GM21619 (cell line): ENCODE data around the gene PSMD4.
A peak's percentile ranks its signal among the peaks of the same experiment; 100 is the strongest.
"Not testable (repeated sequence)": the region's sequence is repeated elsewhere in the genome, so short reads cannot be mapped to it uniquely, and the experiment has no call there.

ENCODE experiments used
- ATAC-seq: cut with Tn5 transposase; IDR thresholded peaks from one replicate; pipeline ENCODE4 v1.9.1; 2021; ENCODE audit not compliant: unreplicated experiment

The PSMD4 gene

DNA sequence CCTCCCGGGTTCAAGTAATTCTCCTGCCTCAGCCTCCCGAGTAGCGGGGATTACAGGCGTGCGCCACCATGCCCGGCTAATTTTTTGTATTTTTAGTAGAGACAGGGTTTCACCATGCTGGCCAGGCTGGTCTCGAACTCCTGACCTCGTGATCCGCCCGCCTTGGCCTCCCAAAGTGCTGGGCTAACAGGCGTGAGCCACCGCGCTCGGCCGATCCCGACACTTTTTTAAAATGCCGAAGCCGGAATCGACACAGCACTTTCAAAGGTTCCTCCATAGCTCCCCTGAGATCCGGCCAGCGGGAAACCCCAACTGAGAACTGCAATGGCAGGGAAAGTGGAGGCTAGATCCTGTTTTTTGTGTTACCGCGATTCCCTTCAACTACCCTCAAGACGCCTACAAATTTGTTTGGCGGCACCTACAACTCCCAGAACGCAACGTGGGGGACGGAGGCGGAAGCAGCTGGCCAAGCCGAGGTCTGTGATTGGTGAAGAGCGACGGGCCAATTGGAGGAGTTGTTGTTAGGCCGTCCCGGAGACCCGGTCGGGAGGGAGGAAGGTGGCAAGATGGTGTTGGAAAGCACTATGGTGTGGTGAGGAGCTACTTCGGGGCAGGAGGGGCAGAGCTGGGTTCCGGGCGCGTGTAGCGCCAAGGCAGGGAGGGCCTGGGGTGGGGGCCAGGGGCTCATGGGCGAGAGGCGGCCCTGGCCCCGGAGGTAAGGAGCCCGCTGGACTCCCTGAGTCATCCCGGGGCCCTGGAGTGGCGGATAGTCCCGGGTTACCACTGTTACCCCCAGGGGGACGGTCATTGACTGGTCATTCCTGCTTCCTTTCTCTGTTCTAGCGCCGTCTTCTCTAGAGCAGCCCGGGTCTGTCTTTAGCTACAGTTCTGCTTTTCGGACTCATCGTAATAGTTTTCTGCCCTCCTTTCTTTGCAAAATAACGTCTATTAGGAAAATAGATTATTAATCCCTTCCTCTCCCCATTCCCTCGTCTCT lies at the start of gene PSMD4:
Gene PSMD4, plus strand, starts transcription at position 518 of the 997 bp plus-strand sequence. Its CDS starts 49 bp downstream, at position 567.
- peak; percentile 89 for ATAC-seq

DNA sequence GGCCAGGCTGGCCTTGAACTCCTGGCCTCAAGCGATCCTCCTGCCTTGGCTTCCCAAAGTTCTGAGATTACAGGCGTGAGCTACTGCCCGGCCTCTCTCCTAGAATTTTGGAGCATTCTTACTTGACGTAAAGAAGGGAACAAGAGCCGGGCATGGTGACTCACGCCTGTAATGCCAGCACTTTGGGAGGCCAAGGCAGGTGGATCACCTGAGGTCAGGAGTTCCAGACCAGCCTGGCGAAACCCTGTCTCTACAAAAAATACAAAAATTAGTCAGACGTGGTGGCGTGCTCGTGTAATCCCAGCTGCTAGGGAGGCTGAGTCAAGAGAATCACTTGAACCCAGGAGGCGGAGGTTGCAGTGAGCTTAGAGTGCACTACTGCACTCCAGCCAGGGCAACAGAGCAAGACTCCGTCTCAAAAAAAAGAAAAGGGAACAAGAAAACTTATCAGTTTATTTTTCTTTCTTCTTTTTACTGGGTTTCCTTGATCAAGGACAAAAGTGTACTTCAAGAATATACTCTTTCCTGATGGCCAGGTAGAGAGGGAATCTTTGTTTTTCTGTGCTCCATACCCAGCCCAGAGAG lies 49.1 kb upstream of the PSMD4 start:
- not testable (repeated sequence) for ATAC-seq

DNA sequence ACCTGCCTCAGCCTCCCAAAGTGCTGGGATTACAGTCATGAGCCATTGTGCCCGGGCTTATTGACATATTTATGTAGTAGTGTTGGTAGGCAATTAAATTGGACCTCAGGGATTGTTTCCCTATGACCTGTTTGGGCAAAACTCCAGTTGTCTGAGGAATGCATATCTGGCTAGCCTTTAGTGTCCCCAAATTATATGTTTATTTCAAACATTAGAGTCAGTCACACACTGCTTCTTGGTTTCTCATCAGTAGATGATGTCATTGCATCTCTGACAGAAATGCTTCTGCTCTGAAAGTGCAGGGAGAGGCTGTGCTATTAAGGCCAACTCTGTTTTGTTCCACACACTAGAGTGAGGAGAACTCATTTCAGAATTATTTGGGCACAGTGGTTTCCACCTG lies 43.7 kb upstream of the PSMD4 start:
- no peak for ATAC-seq

DNA sequence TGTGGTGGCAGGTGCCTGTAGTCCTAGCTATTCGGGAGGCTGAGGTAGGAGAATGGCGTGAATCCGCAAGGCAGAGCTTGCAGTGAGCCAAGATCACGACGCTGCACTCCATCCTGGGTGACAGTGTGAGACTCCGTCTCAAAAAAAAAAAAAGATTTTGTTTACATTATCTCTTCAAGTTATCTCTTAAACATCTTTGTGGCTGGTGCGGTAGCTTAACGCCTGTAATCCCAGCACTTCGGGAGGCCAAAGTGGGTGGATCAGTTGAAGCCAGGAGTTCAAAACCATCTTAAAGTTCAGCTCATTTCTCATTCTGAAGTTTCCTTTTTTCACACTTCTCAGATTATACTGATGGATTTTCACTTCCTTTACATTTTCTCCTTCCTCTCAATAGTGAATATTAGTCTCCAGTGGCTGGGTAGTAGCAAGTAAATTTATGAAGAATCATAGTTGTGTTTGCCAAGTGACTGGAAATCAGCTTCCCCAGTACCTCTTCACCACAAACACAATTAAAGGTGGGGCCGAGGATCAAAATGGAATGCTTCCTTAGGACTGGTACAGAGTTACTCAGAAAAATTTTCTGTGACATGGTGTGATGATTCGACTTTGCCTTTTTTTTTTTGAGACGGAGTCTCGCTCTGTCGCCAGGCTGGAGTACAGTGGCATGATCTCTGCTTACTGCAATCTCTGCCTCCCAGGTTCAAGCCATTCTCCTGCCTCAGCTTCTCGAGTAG lies 42.4 kb upstream of the PSMD4 start:
- no peak for ATAC-seq

DNA sequence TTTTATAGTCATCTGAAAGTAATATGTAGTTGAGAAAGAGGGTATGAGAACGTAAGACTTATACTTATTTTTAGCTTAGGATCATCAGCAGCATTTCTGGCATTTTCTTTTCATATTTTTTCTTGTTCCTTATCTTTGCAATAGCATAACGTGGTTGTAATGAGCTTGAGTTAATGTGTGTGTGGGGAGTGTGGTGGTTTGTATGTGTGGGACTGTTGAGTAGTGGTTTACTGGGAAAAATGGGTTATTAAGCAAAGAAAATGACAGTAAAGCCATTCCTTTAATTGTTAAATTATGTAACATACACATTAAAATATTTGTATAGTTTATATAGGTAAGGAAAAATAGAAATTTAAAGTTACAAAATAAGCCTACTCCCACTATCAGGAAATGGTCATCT lies 41.0 kb upstream of the PSMD4 start:
- no peak for ATAC-seq

DNA sequence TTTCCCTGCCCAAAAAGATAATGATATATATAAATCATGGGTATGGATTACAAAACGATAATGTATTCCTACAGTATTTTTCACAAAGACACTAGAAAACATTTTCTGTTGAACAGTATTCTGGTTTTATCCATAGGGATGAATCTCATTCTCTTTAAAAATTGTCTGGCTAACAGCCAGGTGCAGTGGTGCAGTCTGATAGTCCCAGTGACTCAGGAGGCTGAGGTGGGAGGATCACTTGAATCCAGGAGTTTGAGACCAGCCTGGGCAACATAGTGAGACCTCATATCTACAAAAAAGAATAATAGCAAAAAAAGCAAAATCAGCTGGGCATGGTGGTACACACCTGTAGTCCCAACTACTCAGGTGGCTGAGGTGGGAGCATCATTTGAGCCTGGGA lies 32.9 kb upstream of the PSMD4 start:
- ATAC-seq, result no peak

DNA sequence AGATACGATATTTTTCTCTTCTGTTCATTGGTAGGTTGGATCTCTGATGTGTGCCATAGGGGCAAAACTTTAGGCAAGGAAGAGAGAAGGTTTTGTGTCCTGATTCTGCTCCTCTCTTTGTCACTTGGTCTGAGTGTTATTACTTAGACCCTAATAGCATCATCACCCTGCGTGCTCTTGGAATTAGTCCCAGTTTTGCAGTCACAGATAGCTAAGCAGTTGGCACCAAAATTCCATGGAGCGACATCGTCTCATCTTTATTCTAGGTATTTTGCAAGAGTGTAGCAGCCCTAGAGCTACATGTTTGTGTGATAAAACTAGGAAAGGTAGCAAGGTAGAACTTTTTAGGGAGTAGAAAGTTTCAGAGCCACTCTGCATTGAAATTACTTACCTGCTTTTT lies 32.4 kb upstream of the PSMD4 start:
- ATAC-seq, result no peak

DNA sequence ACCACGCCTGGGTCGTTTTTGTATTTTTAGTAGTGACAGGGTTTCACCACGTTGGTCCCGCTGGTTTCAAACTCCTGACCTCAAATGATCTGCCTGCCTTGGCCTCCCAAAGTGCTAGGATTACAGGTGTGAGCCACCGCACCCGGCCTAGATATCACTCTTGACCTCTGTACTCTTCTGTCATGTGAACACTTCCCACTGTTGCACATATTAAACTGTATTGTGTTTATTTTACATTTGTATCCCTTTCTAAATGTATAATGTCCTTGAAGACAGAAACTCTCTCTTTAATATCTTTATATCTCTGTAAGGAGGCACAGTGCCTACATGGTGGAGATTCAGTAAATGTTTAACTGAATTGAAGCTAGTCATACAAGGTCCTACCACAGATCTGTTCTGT lies 19.3 kb upstream of the PSMD4 start:
- no peak for ATAC-seq

DNA sequence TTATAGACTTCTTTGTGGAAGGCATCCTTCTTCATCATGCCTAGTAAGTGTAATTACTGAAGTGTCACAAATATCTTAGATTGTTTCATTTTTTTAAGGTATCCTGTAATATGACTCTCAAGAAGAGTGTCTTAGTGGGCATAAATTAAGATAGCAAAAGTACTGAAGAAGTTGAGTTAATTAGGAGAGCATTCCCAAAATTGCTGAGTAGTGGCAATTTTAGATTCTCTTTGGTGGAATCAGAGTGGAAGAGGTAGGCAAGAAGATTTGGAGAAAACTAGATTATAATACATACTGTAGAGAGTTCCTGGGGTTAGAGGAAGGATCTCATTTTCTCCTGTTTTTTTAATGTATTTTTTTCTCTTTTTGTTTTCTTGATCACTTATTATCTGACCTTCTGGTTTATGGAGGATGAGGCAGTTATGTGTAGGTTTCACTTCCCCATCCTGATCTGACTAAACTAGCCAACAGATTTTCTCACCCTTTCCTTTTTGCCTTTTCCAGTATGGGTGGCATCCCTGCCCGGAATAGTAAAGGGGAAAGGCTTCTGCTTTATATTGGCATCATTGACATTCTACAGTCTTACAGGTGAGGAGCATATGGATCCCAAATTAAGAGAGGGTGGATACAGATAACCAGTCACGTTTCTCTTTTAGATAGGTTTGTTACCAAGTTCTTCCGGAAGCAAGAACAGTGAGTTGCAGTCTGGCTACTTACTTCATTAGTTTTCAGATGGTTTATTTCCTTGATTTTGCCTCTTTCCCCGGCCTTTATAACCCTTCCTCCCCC lies 16.7 kb upstream of the PSMD4 start:
- ATAC-seq, result no peak

DNA sequence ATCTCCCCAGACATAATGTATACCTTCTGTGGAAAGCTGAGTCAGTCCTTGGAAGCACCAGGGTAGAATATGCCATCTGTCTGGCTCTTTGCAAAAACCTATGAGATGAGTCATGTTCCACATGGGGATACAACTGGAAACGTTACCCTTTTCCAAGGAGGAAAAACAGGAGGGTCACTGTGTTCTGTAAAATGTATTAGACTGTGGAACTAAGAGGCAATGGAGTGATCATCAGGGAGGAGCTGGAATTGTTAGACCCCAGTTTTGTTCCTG lies 16.1 kb upstream of the PSMD4 start:
- no peak for ATAC-seq

DNA sequence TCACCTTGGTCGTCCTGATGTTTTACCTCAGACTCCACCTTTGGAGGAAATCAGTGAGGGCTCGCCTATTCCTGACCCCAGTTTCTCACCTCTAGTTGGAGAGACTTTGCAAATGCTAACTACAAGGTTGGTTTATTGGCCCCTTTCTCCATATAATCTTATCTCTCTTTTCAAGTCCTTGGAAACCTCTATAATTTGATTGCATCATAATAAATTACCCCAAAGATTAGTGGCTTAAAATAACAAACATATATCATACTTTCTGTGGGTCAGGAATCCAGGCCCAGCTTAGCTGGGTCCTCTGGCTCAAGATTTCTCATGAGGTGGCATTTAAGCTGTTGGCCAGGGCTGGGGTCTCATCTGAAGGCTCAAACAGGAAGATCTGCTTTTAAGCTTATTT lies 12.1 kb upstream of the PSMD4 start:
- no peak for ATAC-seq

DNA sequence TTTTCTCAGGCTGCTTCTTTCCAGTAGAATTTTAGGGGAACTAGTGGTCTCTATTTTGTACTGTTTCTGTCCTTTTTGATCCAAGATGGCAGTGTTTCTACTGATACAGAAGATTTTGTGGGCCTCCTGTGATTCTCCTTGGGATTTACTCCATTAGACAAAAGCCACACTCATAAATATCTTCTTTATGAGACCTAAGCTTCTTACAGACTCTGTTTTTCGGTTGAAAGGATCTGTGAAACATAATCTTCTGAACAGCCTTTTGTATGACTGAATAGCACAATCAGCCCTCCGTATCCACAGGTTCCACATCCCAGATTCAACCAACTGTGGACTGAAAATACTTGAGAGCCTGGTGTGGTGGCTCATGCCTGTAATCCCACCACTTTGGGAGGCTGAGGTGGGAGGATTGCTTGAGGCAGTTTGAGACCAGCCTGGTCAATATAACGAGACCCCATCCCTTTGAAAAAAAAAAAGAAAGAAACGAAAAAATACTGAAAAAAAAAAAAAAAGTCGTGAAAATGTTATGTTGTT lies 10.8 kb upstream of the PSMD4 start:
- ATAC-seq, result no peak

DNA sequence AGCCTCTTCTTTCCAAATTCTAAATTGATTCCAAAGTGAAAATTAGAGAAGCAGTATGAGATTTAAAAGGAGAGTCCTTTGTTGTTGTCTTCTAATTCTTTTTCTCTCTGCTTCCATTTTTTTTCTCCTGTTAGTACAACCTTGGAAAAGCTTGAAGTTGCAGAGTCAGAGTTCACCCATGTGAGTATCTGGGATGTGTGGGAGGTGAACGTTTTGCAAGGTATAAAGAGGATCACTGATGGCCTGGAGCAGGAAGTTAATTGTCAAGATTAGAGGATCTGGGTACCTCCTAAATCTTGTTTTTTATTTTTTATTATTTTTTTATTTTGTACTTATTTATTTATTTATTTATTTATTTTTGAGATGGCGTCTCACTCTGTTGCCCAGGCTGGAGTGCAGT lies 7.7 kb upstream of the PSMD4 start:
- no peak for ATAC-seq

DNA sequence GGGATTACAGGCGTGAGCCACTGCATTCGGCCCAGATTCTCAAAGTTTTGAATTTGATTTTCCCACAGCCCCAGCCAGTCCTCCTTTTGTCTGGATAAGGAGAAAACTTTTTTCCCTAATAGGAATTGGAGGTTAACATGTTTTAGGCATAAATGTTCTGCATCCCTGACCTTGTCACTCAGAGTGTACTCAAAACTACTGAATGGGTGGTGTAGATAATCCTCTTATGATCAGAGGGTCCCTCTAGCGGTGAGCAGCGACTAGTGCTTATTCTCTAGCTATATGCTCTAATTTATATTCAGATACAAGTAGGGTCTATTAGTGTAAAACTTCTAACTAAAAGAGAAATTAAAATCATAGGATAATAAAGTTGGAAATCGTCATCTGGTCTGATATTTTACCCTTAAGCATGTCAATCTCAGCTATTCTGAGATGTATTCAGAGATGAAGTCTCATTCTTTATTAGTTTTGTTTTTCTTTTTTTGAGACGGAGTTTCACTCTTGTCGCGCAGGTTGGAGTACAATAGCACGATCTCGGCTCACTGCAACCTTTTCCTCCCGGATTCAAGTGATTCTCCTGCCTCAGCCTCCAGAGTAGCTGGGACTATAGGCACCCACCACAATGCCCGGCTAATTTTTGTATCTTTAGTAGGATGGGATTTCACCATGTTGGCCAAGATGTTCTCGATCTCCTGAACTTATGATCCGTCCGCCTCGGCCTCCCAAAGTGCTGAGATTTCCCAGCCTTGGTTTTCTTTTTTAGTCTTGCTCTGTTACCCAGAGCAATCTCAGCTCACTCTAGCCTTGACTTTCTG lies 2.7 kb upstream of the PSMD4 start:
- no peak for ATAC-seq

DNA sequence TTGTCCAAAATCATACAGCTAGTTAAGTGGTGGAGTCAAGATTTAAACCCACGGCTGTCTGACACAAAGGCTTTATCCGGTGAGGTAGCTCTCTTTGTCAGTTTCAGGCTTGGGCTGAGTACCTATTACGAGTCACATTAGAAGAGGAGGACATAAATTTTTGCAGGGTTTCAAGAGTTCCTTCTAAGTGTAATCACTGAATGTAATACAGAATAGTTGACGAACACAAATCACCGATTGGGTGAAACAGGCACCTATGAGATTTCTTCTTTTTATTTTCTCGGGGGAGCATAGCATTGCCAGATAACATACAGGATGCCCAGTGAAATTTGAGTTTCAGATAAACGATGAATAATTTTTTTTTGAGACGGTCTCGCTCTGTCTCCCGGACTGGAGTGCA lies 847 bp downstream of the PSMD4 start:
- ATAC-seq, result no peak

DNA sequence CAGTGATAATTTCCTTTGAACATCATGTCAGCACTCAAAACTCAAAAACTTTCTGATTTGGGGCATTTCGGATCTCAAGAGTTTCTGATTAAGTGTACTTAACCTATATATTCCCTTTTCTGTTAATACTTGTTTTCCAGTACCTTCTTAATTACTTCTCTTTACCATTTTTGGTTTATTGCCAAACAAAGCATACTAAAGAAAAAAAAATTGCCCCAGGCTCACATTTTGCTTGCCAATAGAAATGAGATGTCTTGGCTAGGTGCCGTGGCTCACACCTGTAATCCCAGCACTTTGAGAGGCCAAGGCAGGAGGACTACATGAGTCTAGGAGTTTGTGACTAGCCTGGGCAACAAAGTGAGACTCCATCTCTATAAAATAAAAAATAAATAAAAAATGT lies 4.8 kb downstream of the PSMD4 start:
- ATAC-seq, result no peak

DNA sequence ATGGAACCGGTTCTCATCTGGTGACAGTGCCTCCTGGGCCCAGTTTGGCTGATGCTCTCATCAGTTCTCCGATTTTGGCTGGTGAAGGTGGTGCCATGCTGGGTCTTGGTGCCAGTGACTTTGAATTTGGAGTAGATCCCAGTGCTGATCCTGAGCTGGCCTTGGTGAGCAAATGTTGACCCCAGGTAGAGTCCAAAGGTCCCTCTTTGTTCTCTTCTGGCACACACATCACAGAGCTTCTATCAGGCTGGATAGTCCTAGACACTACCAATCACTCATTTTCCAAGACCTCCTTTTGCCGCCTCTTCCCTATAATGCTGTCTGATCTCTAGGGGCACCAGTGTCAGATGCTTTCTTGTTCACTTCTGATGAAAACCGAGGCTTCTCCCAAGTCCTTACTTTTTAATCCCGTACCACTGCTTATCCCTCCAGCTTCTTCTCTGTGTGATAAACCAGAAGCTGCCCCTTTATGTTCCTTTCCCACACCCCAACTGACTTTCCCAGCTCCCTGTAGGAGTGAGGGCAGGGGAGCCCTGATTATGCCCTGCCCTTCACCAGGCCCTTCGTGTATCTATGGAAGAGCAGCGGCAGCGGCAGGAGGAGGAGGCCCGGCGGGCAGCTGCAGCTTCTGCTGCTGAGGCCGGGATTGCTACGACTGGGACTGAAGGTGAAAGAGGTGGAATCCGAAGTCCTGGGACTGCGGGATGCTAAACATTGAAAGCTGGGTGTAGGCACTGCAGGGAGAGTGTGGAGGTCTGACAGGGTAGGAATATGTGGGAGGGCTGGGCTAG lies 11.1 kb downstream of the PSMD4 start:
- no peak for ATAC-seq

DNA sequence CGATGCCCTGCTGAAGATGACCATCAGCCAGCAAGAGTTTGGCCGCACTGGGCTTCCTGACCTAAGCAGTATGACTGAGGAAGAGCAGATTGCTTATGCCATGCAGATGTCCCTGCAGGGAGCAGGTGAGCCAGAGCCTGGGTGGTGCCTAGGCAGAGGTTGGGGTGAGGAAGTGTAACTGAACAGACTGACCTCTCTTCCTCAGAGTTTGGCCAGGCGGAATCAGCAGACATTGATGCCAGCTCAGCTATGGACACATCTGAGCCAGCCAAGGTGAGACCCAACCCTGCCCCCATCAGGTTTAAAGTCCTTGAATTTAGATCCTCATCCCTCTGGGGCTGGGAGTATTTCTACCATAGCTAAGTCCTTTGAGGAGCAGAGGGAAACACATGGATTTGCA lies 11.8 kb downstream of the PSMD4 start:
- ATAC-seq, result no peak

DNA sequence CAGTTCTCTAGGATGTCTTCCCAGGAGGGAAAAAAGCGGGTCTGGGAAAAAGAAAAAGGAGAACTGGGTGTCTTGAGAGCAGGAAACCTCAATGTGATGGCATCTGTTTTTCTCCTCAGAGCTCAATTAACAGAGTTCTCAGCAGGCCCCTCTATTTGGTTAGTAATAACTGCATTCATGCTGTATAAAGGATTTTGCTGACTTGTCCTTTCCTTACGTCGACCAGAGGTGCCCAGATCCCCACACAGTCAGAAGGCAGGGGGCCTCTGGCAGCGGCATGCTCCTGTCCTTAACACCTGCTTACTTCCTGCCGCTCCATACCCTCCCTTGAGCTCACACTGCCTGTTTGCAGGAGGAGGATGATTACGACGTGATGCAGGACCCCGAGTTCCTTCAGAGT lies 12.3 kb downstream of the PSMD4 start:
- no peak for ATAC-seq
